Measurements from ENCODE around the gene ENG.
"Not testable (repeated sequence)": the region's sequence is repeated elsewhere in the genome, so short reads cannot be mapped to it uniquely, and the experiment has no call there.

ENG gene

GRCh38 chr9:127844821-127845359 is 9.6 kb downstream of the ENG start:
- no peak for DNase-seq (ENCODE audit: low spot score)

DNA sequence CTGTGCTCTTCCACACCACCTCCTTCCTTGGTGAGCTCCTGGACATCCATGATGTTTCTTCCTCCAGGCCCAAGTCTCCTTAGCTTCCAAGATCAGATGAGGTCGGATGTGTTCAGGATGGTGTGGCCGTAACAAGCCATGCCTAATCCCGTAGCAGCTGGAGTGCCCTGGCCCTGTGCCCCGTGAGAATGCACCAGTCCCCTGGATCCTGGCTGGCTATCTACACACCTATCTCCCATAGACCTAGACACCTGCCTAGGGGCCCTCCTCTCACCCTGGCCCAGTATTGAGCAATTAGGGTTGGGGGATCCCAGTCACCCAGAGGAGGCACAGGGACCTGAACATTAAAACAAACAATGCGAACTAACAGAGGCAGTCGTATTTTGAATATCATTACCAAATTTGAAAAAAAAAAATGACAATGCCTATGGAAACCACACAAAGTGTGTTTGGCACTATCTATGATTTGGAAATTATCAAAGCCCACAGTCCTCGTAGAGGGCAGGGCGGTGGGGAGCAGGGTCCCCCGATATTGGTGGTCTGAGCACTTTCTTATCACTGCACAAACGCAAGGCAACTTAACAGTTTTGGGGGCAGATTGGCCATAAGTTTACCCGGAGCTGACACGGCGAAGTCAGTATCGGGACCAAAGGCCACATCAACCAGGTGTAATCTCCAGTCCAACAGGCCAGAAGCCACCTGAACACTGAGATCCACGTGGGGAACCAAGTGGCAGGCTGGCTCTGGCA is 13.2 kb downstream of the ENG start:
- DNase-seq (ENCODE audit: low spot score), result no peak

DNA sequence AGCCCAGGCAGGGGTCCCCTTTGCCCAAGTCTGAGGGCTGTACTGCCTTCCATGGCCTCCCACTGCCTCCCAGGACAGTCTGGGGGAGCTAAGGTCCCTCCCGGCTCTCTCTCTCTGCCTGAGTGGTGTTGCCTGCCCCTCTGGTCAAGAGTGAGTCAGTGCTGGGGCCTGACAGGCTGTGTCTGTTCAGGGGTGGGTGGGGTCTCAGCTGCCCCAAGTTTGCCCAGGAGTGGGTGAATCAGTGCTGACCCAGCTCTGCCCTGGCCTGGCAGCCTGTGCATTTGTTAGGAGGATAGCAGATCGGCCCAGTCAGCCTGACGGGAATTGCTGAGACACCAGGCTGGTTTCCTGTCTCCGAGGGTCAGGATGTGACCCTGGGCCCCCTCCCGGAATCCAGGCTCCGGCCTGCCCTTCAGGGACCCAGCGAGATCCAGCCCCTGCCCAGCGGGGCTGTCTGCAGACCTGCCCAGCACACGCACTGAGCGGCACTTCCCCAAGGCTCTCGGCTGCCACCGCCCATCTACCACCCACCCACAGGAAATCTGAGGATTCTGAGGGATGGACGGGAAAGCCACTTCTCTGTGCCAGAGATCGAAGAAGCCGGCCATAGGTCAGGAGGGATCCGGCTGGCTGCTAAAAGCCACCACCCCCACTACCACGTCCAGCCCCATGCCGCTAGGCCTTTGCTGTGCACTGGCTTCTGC is 15.9 kb downstream of the ENG start:
- DNase-seq (ENCODE audit: low spot score), result no peak

- DNase-seq (ENCODE audit: low spot score), result no peak
These were observed 17.1 kb downstream of the ENG start for GRCh38 chr9:127837346-127837745.

- not testable (repeated sequence) for DNase-seq (ENCODE audit: low spot score)
These were observed 17.9 kb downstream of the ENG start for GRCh38 chr9:127836561-127836960.

DNA sequence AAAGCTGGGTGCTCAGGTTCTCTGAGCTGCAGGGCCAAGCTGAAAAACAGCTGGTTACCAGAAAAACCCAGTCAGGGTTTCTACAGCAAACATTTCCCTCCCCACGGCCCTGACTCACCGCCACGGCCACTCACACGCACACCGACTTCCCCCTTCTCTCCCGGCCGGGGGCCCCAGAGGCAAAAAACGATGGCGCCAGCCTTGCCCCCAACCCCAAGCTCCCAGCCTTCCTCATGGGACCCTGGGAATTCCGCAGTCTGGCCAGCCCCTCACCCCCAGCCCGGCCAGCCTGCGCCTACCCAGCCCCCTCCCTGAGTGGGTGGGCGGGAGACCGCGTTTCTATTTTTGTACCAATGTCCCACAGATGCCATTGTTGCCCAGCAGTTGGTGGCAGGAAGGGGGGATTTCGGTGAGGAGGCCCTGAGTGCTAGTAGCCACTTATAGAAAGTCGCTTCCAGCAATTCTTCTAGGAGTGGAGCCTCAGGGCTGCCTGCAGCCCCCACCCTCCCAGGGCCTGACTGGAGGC is 18.4 kb downstream of the ENG start:
- DNase-seq (ENCODE audit: low spot score), result no peak

GRCh38 chr9:127833555-127833954 is 20.9 kb downstream of the ENG start:
- DNase-seq (ENCODE audit: low spot score), result no peak

GRCh38 chr9:127832248-127832647 is 22.2 kb downstream of the ENG start:
- DNase-seq (ENCODE audit: low spot score), result no peak

- DNase-seq (ENCODE audit: low spot score), result no peak
These were observed 25.1 kb downstream of the ENG start for GRCh38 chr9:127829205-127829906.

- DNase-seq (ENCODE audit: low spot score), result peak; percentile 40
These were observed 26.0 kb downstream of the ENG start for GRCh38 chr9:127828262-127829031.

DNA sequence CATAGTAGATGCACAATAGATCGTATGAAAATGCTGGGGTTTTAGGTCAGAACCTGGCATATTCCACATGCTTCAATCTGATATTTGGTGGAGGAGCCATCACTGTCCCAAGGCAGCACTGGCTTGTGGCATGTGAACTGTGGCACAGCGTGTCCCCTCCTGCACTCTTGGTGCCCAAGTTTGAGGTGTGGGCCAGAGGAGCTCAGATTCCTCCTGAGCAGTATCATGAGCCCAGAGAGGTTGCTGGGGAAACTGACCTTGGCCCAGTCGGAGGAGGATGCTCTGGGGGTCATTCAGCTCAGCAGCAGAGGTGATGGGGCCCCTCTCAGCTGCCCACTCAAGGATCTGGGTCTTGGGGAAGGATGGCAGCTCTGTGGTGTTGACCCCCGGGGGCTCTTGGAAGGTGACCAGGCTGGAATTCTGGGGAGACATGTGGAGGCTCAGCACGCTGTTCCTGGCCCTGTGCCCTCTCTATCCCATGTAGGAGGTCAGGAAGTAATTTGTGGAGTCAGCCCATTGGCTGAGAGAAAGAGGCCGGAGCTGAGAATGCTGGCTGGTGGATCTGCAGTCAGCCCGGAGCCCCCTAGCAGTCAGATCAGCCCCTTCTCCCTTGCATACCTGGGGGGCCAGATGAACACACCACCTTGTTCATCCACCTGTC is 28.1 kb downstream of the ENG start:
- DNase-seq (ENCODE audit: low spot score), result no peak

DNA sequence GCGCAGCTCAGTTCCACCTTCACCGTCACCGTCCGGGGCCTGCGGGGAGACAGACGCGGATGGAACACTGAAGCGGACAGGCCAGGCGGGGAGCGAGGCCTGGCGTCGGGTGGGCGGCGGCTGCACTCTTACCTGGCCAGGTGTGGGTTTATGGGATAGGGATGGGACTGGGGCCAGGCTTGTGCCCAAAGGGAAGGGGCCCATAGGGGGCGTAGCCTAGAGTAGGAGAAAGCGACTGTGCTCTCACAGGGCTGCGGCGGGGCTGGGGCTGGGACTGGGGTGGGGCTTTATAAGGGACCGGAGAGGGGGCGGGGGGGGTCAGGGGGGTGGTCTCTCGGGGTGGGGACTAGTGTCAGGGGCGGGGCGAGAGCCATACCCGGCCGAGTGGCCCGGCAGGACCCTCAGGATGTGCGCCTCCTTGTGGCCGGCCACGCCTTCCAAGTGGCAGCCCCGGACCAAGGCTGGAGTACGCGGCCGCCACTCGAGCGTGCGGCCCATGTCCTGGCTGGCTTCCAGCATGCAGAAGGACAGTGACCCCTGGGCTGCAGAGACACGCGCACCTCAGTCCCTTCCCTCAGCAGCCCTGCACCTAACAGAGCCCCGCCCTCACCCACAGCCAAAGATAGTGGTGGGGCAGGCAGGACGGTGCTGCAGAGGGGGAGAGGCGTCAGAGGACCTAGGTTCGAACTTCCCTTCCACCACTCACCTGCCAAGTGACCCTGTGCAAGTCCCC is 29.0 kb downstream of the ENG start:
- DNase-seq (ENCODE audit: low spot score), result no peak

DNA sequence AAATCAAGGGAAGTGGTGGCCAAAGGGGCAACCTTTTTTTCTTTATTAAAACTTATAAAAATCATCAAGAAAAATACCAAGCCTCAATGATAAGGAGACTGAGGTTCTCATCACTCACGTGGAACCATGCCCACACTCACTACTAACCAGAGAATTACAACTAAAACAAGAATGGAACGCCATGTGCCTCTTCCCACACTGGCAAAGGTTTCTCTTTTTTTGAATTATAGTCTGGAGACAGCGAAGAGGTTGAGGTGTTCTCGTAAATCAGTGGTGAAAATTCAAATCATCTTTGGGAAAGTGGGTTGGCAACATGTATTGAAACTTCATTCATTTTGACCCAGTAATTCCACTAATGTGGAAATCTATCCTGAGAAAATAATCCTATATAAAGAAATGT is 32.4 kb downstream of the ENG start:
- DNase-seq (ENCODE audit: low spot score), result no peak

DNA sequence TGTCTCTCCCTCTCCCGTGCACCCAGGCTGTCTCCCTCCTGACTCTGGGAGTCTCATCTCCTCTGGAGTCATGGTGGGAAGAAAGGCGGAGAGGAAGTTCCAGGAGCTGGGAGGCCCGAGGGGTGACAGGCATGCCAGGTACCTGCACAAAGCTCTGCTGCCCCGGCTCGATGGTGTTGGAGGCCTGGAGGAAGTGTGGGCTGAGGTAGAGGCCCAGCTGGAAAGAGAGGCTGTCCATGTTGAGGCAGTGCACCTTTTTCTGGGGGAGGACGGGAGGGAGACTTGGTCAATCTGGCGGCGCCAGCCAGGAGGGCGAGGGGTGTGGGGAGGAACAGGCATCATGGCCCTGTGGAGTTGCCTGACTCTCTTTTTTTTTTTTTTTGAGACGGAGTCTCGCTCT is 35.9 kb downstream of the ENG start:
- no peak for DNase-seq (ENCODE audit: low spot score)

DNA sequence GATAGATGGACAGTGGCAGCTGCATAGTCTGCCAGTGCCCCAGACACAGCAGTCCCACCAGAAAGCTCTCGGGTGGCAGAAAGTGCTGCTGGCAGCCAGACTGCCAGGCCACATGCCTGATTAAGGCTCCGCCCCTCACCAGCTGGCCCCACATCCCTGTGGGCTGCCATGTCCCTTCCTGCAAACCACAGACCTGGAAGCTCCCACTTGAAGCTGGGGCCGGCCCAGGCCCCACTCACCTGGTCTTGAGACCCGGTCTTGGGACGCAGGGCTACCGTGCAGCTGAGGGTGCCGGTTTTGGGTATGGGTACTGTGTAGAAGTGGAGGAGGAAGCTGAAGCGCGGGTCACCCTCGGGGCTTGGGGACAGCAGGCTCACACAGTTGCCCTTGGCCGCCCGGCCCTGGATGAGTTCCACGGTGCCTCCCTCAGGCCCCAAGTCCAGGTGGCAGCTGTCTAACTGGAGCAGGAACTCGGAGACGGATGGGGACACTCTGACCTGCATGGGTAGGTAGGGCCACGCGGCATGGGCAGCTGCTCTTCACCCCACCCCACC is 36.5 kb downstream of the ENG start:
- no peak for DNase-seq (ENCODE audit: low spot score)

GRCh38 chr9:127816728-127817127 is 37.7 kb downstream of the ENG start:
- no peak for DNase-seq (ENCODE audit: low spot score)

DNA sequence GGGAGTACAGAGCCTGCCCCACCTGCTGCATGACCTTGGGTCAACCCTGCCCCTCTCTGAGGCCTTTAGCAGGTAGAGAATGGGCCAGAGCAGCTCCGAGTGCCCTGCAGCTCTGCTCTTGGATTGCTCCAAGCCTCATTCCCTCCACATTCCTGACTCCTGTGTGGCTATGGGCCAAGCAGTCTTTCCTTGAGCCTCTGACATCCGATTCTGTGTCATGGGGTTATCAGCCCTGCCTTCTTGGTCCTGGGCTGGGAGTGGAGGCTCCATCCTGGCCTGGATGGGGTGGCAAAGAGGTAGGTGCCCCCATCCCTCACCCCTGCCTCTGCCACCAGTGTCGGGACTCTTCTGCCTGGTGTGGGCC is 38.1 kb downstream of the ENG start:
- DNase-seq (ENCODE audit: low spot score), result no peak

- DNase-seq (ENCODE audit: low spot score), result no peak
These were observed 38.7 kb downstream of the ENG start for GRCh38 chr9:127815512-127816361.

Data from hematopoietic multipotent progenitor cell treated with erythropoietin and hydrocortisone succinate and interleukin-3 and kit ligand, for 17 days (in vitro differentiated cells).